SK-N-SH (cell line): ENCODE data around the gene RBM28.

Source experiments
- EP300 ChIP-seq, 2 experiments: IDR thresholded peaks; 2 replicates each; pipeline versions ENCODE4 v1.4.0 to v1.6.1; 2012; ENCODE audit warnings: borderline replicate concordance in 1 of 2, low read depth in 1 of 2, low read length in 1 of 2
- EZH2phosphoT487 ChIP-seq: fragments of 200-600 bp; sonication (generic); IDR thresholded peaks from 2 replicates; pipeline ENCODE4 v1.6.1; 2017; ENCODE audit warnings: low read depth, mixed run types, mild to moderate bottlenecking, antibody characterized with exemption, moderate library complexity, borderline replicate concordance
- GATA2 ChIP-seq: sonication (generic); formaldehyde crosslinking; IDR thresholded peaks from 2 replicates; pipeline ENCODE4 v1.5.0; 2020; ENCODE audit warnings: mild to moderate bottlenecking, missing genetic modification reagents
- JUND ChIP-seq: IDR thresholded peaks from 2 replicates; pipeline ENCODE4 v1.4.0; 2012
- MAX ChIP-seq: IDR thresholded peaks from 2 replicates; pipeline ENCODE4 v1.4.0; 2012; ENCODE audit warnings: low read depth
- MXI1 ChIP-seq: IDR thresholded peaks from 2 replicates; pipeline ENCODE4 v1.6.1; 2012; ENCODE audit warnings: mild to moderate bottlenecking, low read depth, low read length, improper control_type of control experiment
- RAD21 ChIP-seq: IDR thresholded peaks from 2 replicates; pipeline ENCODE4 v1.6.1; 2012; ENCODE audit warnings: mild to moderate bottlenecking, low read length
- TEAD4 ChIP-seq: IDR thresholded peaks from 2 replicates; pipeline ENCODE4 v1.4.0; 2012; ENCODE audit warnings: mild to moderate bottlenecking, borderline replicate concordance; ENCODE audit not compliant: insufficient read depth
- TF ChIP-seq, protein P1 (sequence below): IDR thresholded peaks from 2 replicates; pipeline ENCODE4 v1.6.1; 2012; ENCODE audit warnings: mild to moderate bottlenecking, low read depth, low read length, moderate library complexity
- TF ChIP-seq, protein P2 (sequence below): fragments of 200-600 bp; sonication (generic); IDR thresholded peaks from 2 replicates; pipeline ENCODE4 v1.6.1; 2017; ENCODE audit warnings: antibody characterized with exemption, mild to moderate bottlenecking, moderate library complexity

- TF ChIP-seq, protein P1, sequence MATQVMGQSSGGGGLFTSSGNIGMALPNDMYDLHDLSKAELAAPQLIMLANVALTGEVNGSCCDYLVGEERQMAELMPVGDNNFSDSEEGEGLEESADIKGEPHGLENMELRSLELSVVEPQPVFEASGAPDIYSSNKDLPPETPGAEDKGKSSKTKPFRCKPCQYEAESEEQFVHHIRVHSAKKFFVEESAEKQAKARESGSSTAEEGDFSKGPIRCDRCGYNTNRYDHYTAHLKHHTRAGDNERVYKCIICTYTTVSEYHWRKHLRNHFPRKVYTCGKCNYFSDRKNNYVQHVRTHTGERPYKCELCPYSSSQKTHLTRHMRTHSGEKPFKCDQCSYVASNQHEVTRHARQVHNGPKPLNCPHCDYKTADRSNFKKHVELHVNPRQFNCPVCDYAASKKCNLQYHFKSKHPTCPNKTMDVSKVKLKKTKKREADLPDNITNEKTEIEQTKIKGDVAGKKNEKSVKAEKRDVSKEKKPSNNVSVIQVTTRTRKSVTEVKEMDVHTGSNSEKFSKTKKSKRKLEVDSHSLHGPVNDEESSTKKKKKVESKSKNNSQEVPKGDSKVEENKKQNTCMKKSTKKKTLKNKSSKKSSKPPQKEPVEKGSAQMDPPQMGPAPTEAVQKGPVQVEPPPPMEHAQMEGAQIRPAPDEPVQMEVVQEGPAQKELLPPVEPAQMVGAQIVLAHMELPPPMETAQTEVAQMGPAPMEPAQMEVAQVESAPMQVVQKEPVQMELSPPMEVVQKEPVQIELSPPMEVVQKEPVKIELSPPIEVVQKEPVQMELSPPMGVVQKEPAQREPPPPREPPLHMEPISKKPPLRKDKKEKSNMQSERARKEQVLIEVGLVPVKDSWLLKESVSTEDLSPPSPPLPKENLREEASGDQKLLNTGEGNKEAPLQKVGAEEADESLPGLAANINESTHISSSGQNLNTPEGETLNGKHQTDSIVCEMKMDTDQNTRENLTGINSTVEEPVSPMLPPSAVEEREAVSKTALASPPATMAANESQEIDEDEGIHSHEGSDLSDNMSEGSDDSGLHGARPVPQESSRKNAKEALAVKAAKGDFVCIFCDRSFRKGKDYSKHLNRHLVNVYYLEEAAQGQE = no peak
- TF ChIP-seq EZH2phosphoT487 = no peak
- TF ChIP-seq RAD21 = no peak
- TF ChIP-seq, protein P2, sequence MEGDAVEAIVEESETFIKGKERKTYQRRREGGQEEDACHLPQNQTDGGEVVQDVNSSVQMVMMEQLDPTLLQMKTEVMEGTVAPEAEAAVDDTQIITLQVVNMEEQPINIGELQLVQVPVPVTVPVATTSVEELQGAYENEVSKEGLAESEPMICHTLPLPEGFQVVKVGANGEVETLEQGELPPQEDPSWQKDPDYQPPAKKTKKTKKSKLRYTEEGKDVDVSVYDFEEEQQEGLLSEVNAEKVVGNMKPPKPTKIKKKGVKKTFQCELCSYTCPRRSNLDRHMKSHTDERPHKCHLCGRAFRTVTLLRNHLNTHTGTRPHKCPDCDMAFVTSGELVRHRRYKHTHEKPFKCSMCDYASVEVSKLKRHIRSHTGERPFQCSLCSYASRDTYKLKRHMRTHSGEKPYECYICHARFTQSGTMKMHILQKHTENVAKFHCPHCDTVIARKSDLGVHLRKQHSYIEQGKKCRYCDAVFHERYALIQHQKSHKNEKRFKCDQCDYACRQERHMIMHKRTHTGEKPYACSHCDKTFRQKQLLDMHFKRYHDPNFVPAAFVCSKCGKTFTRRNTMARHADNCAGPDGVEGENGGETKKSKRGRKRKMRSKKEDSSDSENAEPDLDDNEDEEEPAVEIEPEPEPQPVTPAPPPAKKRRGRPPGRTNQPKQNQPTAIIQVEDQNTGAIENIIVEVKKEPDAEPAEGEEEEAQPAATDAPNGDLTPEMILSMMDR = no peak
- TF ChIP-seq MXI1 = no peak
- TF ChIP-seq JUND = no peak
- TF ChIP-seq TEAD4 = no peak
- no peak for TF ChIP-seq GATA2
- TF ChIP-seq EP300 (IDR thresholded peaks at IDR 0.05; ENCODE audit: borderline replicate concordance in 1 of 2, low read depth in 1 of 2, low read length in 1 of 2) = no peak
- no peak for TF ChIP-seq MAX
Observed at GRCh38 chr7:128284102-128284501, 59.6 kb downstream of the RBM28 start.
